Mesothelial cell of epicardium (in vitro differentiated cells): ENCODE data around the gene ZNF525. TPM values are rescaled to one million over a fixed set of nuclear protein-coding genes. Genes with fewer than 3 reads are reported as not detected.
"Not testable (repeated sequence)": the region's sequence is repeated elsewhere in the genome, so short reads cannot be mapped to it uniquely, and the experiment has no call there.

Experiments used
- DNase-seq, 2 experiments: peaks; one replicate each; pipeline ENCODE4 v3.0.0; 2021; ENCODE audit warnings: low spot score in 2 of 2; ENCODE audit not compliant: unreplicated experiment in 2 of 2
- H3K27ac Mint-ChIP-seq: 2 replicates; pipeline ENCODE4 v1.8.0; 2021; ENCODE audit warnings: mixed read lengths
- H3K27me3 Mint-ChIP-seq: 2 replicates; pipeline ENCODE4 v1.8.0; 2021; ENCODE audit warnings: low read depth, mixed read lengths
- H3K36me3 Mint-ChIP-seq: 2 replicates; pipeline ENCODE4 v1.8.0; 2021; ENCODE audit warnings: mixed read lengths
- H3K4me1 Mint-ChIP-seq: 2 replicates; pipeline ENCODE4 v1.8.0; 2021; ENCODE audit warnings: mixed read lengths
- H3K4me3 Mint-ChIP-seq: 2 replicates; pipeline ENCODE4 v1.8.0; 2021; ENCODE audit warnings: mild to moderate bottlenecking, moderate library complexity, mixed read lengths
- H3K9me3 Mint-ChIP-seq: 2 replicates; pipeline ENCODE4 v1.8.0; 2021; ENCODE audit warnings: mixed read lengths
- CTCF ChIP-seq: fragments of 200-600 bp; sonication (generic); IDR thresholded peaks from one replicate; pipeline ENCODE4 v1.5.0; 2021; ENCODE audit warnings: antibody characterized with exemption; ENCODE audit not compliant: unreplicated experiment
- total RNA-seq: library from RNA; stranded (reverse); gene quantifications from 3 replicates; pipeline ENCODE4 v1.2.1, GENCODE V29; 2021

Gene ZNF525
- total RNA-seq, 1 donor from 2014 or later = 20.2 TPM

- peaks cover 63% of the 10 kb centered on the region for H3K9me3 Mint-ChIP-seq
- no peak for TF ChIP-seq CTCF
These were observed 9.8 kb upstream of the ZNF525 start for GRCh38 chr19:53355739-53356138.

GRCh38 chr19:53357821-53358581 lies 7.5 kb upstream of the ZNF525 start:
- H3K36me3 Mint-ChIP-seq = peaks cover 34% of the 10 kb centered on the region
- no peak for DNase-seq
- H3K4me1 Mint-ChIP-seq = no peaks in the 10 kb centered on the region
- no peak overlapping the region for H3K27ac Mint-ChIP-seq
- no peak for TF ChIP-seq CTCF
- no peaks in the 10 kb centered on the region for H3K27me3 Mint-ChIP-seq
- H3K4me3 Mint-ChIP-seq = no peak overlapping the region
- peaks cover 41% of the 10 kb centered on the region for H3K9me3 Mint-ChIP-seq

More at GRCh38 chr19:53355739-53356138, 9.8 kb upstream of the ZNF525 start:
- Mint-ChIP-seq H3K27ac (no peak overlapping the region), H3K27me3 (no peaks in the 10 kb centered on the region), H3K4me3 (no peak overlapping the region), H3K4me1 (no peaks in the 10 kb centered on the region), H3K36me3 (peaks cover 57% of the 10 kb centered on the region)
- no peak for DNase-seq

- not testable (repeated sequence) for H3K27ac Mint-ChIP-seq, H3K27me3 Mint-ChIP-seq, H3K4me1 Mint-ChIP-seq, H3K4me3 Mint-ChIP-seq, DNase-seq
- Mint-ChIP-seq H3K9me3 (peaks cover 28% of the 10 kb centered on the region), H3K36me3 (peaks cover 22% of the 10 kb centered on the region)
These were observed 5.4 kb upstream of the ZNF525 start for GRCh38 chr19:53360056-53360455.

GRCh38 chr19:53365899-53366493 lies 491 bp downstream of the ZNF525 start:
- no peaks in the 10 kb centered on the region for H3K36me3 Mint-ChIP-seq
- DNase-seq = peak in 1 of 2 experiments; percentile 50
- no peaks in the 10 kb centered on the region for H3K27me3 Mint-ChIP-seq
- H3K9me3 Mint-ChIP-seq = no peaks in the 10 kb centered on the region
- H3K27ac Mint-ChIP-seq = peak overlapping the region; percentile 96
- peak overlapping the region; percentile 92 for H3K4me3 Mint-ChIP-seq
- no peak for TF ChIP-seq CTCF
- H3K4me1 Mint-ChIP-seq = peaks cover 28% of the 10 kb centered on the region

DNA sequence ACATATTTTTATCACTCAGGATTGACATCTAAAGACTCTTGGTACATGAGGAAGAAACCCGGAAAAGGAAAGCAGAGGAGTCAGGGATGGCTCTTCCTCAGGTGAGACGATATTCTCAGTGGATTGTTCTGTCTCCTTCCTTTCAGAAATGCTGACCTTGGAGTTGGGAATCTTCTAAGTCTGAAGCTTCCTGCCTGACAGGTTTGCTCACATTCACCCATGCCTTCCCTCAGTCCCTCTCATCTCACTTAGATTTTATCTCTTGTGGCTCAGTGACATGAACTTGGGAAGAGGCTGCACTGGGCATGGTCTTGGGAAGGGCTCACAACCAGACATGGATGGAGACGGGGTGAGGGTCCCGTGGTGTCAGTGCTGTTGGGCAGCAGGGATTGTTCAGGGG lies 6.7 kb downstream of the ZNF525 start:
- H3K4me1 Mint-ChIP-seq = peaks cover 14% of the 10 kb centered on the region
- H3K27ac Mint-ChIP-seq = peak overlapping the region; percentile 22
- H3K27me3 Mint-ChIP-seq = no peaks in the 10 kb centered on the region
- no peak for TF ChIP-seq CTCF
- no peaks in the 10 kb centered on the region for H3K9me3 Mint-ChIP-seq
- no peak for DNase-seq
- peaks cover 22% of the 10 kb centered on the region for H3K36me3 Mint-ChIP-seq
- no peak overlapping the region for H3K4me3 Mint-ChIP-seq

GRCh38 chr19:53374288-53374687 lies 8.8 kb downstream of the ZNF525 start:
- Mint-ChIP-seq H3K27me3 (no peaks in the 10 kb centered on the region), H3K9me3 (no peaks in the 10 kb centered on the region), H3K27ac (no peak overlapping the region), H3K36me3 (peaks cover 38% of the 10 kb centered on the region), H3K4me3 (no peak overlapping the region), H3K4me1 (peaks cover 6% of the 10 kb centered on the region)
- DNase-seq = no peak
- no peak for TF ChIP-seq CTCF
